ENCODE results near the gene SCGN.

DNA sequence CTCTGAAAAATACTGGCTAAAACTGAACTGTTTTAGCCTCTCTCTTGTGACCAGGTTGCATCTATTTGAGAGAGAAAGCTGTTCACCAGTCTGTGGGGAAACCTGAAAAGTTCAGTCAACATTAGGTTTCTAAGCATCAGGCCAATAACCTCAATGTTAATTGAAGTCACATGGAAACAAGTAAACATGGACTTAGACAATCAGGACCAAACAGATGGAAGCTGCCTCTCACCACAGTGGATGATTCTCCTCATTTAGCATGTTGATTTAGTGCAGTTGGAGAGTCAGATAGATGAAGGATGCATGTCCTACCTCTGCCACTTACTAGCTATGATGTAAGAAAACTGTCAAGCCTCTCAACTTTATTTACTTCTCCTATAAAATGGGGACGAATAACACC is 18.2 kb downstream of the SCGN start:
- TF ChIP-seq, protein P1, sequence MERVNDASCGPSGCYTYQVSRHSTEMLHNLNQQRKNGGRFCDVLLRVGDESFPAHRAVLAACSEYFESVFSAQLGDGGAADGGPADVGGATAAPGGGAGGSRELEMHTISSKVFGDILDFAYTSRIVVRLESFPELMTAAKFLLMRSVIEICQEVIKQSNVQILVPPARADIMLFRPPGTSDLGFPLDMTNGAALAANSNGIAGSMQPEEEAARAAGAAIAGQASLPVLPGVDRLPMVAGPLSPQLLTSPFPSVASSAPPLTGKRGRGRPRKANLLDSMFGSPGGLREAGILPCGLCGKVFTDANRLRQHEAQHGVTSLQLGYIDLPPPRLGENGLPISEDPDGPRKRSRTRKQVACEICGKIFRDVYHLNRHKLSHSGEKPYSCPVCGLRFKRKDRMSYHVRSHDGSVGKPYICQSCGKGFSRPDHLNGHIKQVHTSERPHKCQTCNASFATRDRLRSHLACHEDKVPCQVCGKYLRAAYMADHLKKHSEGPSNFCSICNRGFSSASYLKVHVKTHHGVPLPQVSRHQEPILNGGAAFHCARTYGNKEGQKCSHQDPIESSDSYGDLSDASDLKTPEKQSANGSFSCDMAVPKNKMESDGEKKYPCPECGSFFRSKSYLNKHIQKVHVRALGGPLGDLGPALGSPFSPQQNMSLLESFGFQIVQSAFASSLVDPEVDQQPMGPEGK (CRISPR knock-in tag; IDR thresholded peaks at IDR 0.05; ENCODE audit: borderline replicate concordance), result no peak
- TF ChIP-seq ZNF565 (CRISPR knock-in tag; conservative IDR thresholded peaks at IDR 0.05; ENCODE audit: low read depth) (no peak), GLIS3 (CRISPR knock-in tag; IDR thresholded peaks at IDR 0.05) (no peak), CSDC2 (CRISPR knock-in tag; IDR thresholded peaks at IDR 0.05) (no peak), OSR1 (CRISPR knock-in tag; IDR thresholded peaks at IDR 0.05) (no peak), RARB (CRISPR knock-in tag; IDR thresholded peaks at IDR 0.05) (no peak), ZFP30 (CRISPR knock-in tag; IDR thresholded peaks at IDR 0.05) (no peak), TOX (CRISPR knock-in tag; IDR thresholded peaks at IDR 0.05; ENCODE audit: borderline replicate concordance) (no peak), POU6F1 (CRISPR knock-in tag; IDR thresholded peaks at IDR 0.05; ENCODE audit: borderline replicate concordance, low read depth) (no peak), ZC3H10 (CRISPR knock-in tag; IDR thresholded peaks at IDR 0.05) (no peak), ZFP3 (CRISPR knock-in tag; IDR thresholded peaks at IDR 0.05) (no peak)
- TF ChIP-seq, protein P2, sequence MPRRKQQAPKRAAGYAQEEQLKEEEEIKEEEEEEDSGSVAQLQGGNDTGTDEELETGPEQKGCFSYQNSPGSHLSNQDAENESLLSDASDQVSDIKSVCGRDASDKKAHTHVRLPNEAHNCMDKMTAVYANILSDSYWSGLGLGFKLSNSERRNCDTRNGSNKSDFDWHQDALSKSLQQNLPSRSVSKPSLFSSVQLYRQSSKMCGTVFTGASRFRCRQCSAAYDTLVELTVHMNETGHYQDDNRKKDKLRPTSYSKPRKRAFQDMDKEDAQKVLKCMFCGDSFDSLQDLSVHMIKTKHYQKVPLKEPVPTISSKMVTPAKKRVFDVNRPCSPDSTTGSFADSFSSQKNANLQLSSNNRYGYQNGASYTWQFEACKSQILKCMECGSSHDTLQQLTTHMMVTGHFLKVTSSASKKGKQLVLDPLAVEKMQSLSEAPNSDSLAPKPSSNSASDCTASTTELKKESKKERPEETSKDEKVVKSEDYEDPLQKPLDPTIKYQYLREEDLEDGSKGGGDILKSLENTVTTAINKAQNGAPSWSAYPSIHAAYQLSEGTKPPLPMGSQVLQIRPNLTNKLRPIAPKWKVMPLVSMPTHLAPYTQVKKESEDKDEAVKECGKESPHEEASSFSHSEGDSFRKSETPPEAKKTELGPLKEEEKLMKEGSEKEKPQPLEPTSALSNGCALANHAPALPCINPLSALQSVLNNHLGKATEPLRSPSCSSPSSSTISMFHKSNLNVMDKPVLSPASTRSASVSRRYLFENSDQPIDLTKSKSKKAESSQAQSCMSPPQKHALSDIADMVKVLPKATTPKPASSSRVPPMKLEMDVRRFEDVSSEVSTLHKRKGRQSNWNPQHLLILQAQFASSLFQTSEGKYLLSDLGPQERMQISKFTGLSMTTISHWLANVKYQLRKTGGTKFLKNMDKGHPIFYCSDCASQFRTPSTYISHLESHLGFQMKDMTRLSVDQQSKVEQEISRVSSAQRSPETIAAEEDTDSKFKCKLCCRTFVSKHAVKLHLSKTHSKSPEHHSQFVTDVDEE (CRISPR knock-in tag; IDR thresholded peaks at IDR 0.05), result no peak

All from SK-N-SH treated with all-trans-retinoic acid at 6 μM for 48 hours (cell line).